ENCODE results near the gene RPP21.
A peak's percentile ranks its signal among the peaks of the same experiment; 100 is the strongest.

Gene RPP21

GRCh38 chr6:30344868-30345671 is at the start of gene RPP21:
Gene RPP21 (plus strand): TSS chr6:30345156. CDS start chr6:30345172, 16 bp downstream.
- H3K4me3 ChIP-seq (ENCODE audit: control insufficient read depth, low read depth, low read length), result peak within 1 kb of the TSS; percentile 90
- TF ChIP-seq CTCF (conservative IDR thresholded peaks at IDR 0.05; ENCODE audit: control insufficient read depth, insufficient read depth, low read depth, low read length), result no peak
- peak; percentile 60 for DNase-seq (ENCODE audit: low read depth)

GRCh38 chr6:30295837-30296236 is 49.1 kb upstream of the RPP21 start:
- DNase-seq (ENCODE audit: low read depth), result no peak
- no peak overlapping the region for H3K4me3 ChIP-seq (ENCODE audit: control insufficient read depth, low read depth, low read length)
- TF ChIP-seq CTCF (conservative IDR thresholded peaks at IDR 0.05; ENCODE audit: control insufficient read depth, insufficient read depth, low read depth, low read length), result no peak

DNA sequence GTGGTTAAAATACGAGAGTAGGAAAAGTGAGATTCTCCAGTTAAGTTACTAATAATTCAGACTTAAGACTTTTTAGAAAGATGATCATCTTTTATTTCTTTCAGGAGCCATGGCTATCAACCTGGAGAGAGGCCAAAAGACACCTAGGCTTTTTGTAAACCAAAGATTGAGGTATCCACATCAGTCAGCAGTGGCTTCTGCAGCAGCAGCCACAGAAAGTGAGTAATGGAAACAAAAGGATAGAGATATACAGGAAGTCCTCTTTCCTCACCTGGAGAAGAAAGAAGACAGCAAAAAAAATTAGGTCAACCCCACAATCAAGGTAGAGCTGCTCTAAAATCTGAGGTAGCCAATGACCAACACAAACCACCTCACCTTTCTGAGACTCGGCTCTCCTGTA is 41.0 kb upstream of the RPP21 start:
- no peak for DNase-seq (ENCODE audit: low read depth)
- TF ChIP-seq CTCF (conservative IDR thresholded peaks at IDR 0.05; ENCODE audit: control insufficient read depth, insufficient read depth, low read depth, low read length), result no peak
- H3K4me3 ChIP-seq (ENCODE audit: control insufficient read depth, low read depth, low read length), result no peak overlapping the region

GRCh38 chr6:30311101-30311500 is 33.9 kb upstream of the RPP21 start:
- DNase-seq (ENCODE audit: low read depth), result peak; percentile 6
- no peak for TF ChIP-seq CTCF (conservative IDR thresholded peaks at IDR 0.05; ENCODE audit: control insufficient read depth, insufficient read depth, low read depth, low read length)
- H3K4me3 ChIP-seq (ENCODE audit: control insufficient read depth, low read depth, low read length), result no peak overlapping the region

DNA sequence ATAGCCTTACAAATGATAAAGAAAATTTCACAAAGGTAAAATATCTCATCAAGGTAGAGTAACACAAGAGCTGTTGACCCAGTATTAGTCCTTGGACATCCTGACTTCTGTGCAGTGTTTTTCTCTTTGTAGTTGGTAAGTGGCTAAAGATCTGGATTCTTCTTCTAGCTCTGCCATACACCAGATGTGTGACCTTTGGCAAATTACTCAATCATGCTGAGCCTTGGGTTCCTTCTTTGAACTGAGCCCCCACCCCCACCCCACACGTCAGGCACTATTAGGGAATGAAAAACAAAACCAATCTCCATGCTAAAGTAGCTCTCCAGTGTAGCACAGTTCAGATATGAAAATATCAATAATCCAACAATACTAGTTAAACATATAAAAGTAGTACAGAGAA is 33.3 kb upstream of the RPP21 start:
- no peak overlapping the region for H3K4me3 ChIP-seq (ENCODE audit: control insufficient read depth, low read depth, low read length)
- peak; percentile 42 for DNase-seq (ENCODE audit: low read depth)
- no peak for TF ChIP-seq CTCF (conservative IDR thresholded peaks at IDR 0.05; ENCODE audit: control insufficient read depth, insufficient read depth, low read depth, low read length)

DNA sequence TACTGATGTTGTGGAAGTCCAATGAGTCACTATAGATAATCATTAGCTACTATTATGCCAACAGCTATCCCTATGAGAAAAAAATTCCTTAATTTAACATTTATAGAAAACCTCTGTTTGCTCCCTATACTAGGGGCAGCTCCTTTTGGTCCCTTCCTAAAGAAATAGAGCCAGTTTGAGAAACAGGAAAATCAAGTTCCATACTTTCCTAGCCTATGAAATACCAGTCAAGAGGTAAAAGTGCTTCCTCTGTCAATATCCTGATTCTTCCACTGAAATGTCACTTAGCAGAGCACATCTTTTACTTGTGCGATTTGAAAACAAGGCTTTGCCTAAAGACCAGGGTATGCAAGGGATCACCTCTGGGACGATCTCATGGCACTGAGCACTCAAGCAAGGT is 32.7 kb upstream of the RPP21 start:
- DNase-seq (ENCODE audit: low read depth), result no peak

More for the DNA sequence above, 32.7 kb upstream of the RPP21 start:
- H3K4me3 ChIP-seq (ENCODE audit: control insufficient read depth, low read depth, low read length), result no peak overlapping the region
- TF ChIP-seq CTCF (conservative IDR thresholded peaks at IDR 0.05; ENCODE audit: control insufficient read depth, insufficient read depth, low read depth, low read length), result no peak

Measured in fibroblast of mammary gland (primary cell).